HepG2 (cell line): ENCODE data around the gene CTF1. TPM values are rescaled to one million over a fixed set of nuclear protein-coding genes. Genes with fewer than 3 reads are reported as not detected.

ENCODE experiments used
- ARHGAP35 ChIP-seq: sonication (generic); formaldehyde crosslinking; IDR thresholded peaks from 2 replicates; pipeline ENCODE4 v1.9.0; 2022; ENCODE audit warnings: mild to moderate bottlenecking, inconsistent platforms, moderate library complexity, missing genetic modification reagents, borderline replicate concordance
- ASH2L ChIP-seq: fragments of 300-600, 200-600 bp; sonication (generic); IDR thresholded peaks from 2 replicates; pipeline ENCODE4 v1.7.0; 2017; ENCODE audit warnings: low read depth, mild to moderate bottlenecking, moderate library complexity, mixed read lengths, low read length; ENCODE audit not compliant: insufficient read length
- GPBP1L1 ChIP-seq: sonication (generic); formaldehyde crosslinking; IDR thresholded peaks from 2 replicates; pipeline ENCODE4 v1.5.0; 2020; ENCODE audit warnings: mild to moderate bottlenecking, missing genetic modification reagents
- HBP1 ChIP-seq: IDR thresholded peaks from 2 replicates; pipeline ENCODE4 v1.6.1; 2016; ENCODE audit warnings: low read depth, control low read depth
- HDAC1 ChIP-seq: sonication (generic); formaldehyde crosslinking; IDR thresholded peaks from 2 replicates; pipeline ENCODE4 v1.5.1; 2020; ENCODE audit warnings: mild to moderate bottlenecking, missing genetic modification reagents
- HMGA1 ChIP-seq: sonication (generic); formaldehyde crosslinking; conservative IDR thresholded peaks from 2 replicates; pipeline ENCODE4 v1.4.0; 2020; ENCODE audit warnings: missing genetic modification reagents
- HNF1A ChIP-seq, 2 experiments: sonication (generic) in 1 of 2; formaldehyde crosslinking in 1 of 2; IDR thresholded peaks; 2 replicates each; pipeline versions ENCODE4 v1.4.0 to v1.6.1; 2016 to 2020; ENCODE audit warnings: borderline replicate concordance in 1 of 2, low read depth in 1 of 2, mild to moderate bottlenecking in 1 of 2, missing genetic modification reagents in 1 of 2
- HNRNPLL ChIP-seq: fragments of 200-400 bp; formaldehyde crosslinking; IDR thresholded peaks from 2 replicates; pipeline ENCODE4 v1.6.1; 2017; ENCODE audit warnings: mild to moderate bottlenecking, low read depth, low read length; ENCODE audit not compliant: poor library complexity, severe bottlenecking
- IKZF5 ChIP-seq: IDR thresholded peaks from 2 replicates; pipeline ENCODE4 v1.6.1; 2018; ENCODE audit warnings: missing genetic modification reagents, mild to moderate bottlenecking, missing compliant biosample characterization
- MLX ChIP-seq: IDR thresholded peaks from 2 replicates; pipeline ENCODE4 v1.6.1; 2016
- POGZ ChIP-seq: sonication (generic); formaldehyde crosslinking; IDR thresholded peaks from 2 replicates; pipeline ENCODE4 v1.4.0; 2020; ENCODE audit warnings: mild to moderate bottlenecking, missing genetic modification reagents
- ZBTB25 ChIP-seq: IDR thresholded peaks from 2 replicates; pipeline ENCODE4 v1.6.1; 2018; ENCODE audit warnings: missing genetic modification reagents
- ZFAT ChIP-seq: sonication (generic); formaldehyde crosslinking; conservative IDR thresholded peaks from 2 replicates; pipeline ENCODE4 v1.8.1; 2023; ENCODE audit warnings: missing genetic modification reagents, inconsistent platforms
- ZNF282 ChIP-seq: fragments of 450-650 bp; IDR thresholded peaks from 2 replicates; pipeline ENCODE4 v1.6.1; 2018; ENCODE audit not compliant: partially characterized antibody
- ZNF44 ChIP-seq: sonication (generic); formaldehyde crosslinking; IDR thresholded peaks from 2 replicates; pipeline ENCODE4 v1.5.1; 2020; ENCODE audit warnings: mild to moderate bottlenecking, missing genetic modification reagents
- ZNF720 ChIP-seq: sonication (generic); formaldehyde crosslinking; IDR thresholded peaks from 2 replicates; pipeline ENCODE4 v1.4.0; 2020; ENCODE audit warnings: missing genetic modification reagents
- ZNF878 ChIP-seq: sonication (generic); formaldehyde crosslinking; IDR thresholded peaks from 2 replicates; pipeline ENCODE4 v1.8.1; 2023; ENCODE audit warnings: mild to moderate bottlenecking, missing genetic modification reagents, moderate library complexity
- ZSCAN29 ChIP-seq: sonication (generic); formaldehyde crosslinking; conservative IDR thresholded peaks from 2 replicates; pipeline ENCODE4 v1.4.0; 2020; ENCODE audit warnings: mild to moderate bottlenecking, missing genetic modification reagents
- ZSCAN31 ChIP-seq: sonication (generic); formaldehyde crosslinking; IDR thresholded peaks from 2 replicates; pipeline ENCODE4 v1.5.0; 2020; ENCODE audit warnings: low read depth, mild to moderate bottlenecking, missing genetic modification reagents
- polyA plus RNA-seq, 8 experiments: library from polyadenylated mRNA; depleted of rRNA in 3 of 8; stranded (reverse) in 7 of 8; unstranded in 1 of 8; fragments of >200 nt; fragmentation: Illumina TruSeq in 4 of 8; extraction: Trizol in 4 of 8; gene quantifications; 2 replicates each; pipeline versions ENCODE4 v1.2.1 to v1.2.3, GENCODE V29; 2011 to 2016; ENCODE audit warnings: low read depth in 4 of 8, missing spikeins in 1 of 8, mixed read lengths in 1 of 8; ENCODE audit not compliant: insufficient read depth in 1 of 8
- total RNA-seq, 5 experiments: library from RNA; depleted of rRNA; stranded (reverse); fragments of >200 nt; fragmentation: Illumina TruSeq; extraction: Trizol; gene quantifications; 2 replicates each; pipeline ENCODE4 v1.2.3, GENCODE V29; 2016; ENCODE audit warnings: low read depth in 1 of 5

The CTF1 gene
- total and polyA plus RNA-seq, 2 of the 13 experiments (the other 11 are each of a cell fraction or from before 2014, with no cell fraction given): 0.13 to 1.8 TPM

- TF ChIP-seq GPBP1L1 (CRISPR knock-in tag): no peak
- no peak for TF ChIP-seq HNRNPLL
- no peak for TF ChIP-seq MLX (CRISPR knock-in tag)
- TF ChIP-seq ZNF44 (CRISPR knock-in tag): no peak; the same call in 1 of the 2 replicates
- no peak for TF ChIP-seq POGZ (CRISPR knock-in tag)
- no peak for TF ChIP-seq ZNF878 (CRISPR knock-in tag)
- TF ChIP-seq ZNF720 (CRISPR knock-in tag): peak; percentile 63; the same call in 1 of the 2 replicates
- TF ChIP-seq ZSCAN31: peak; percentile 16; the same call in 1 of the 2 replicates
- peak; percentile 47; the same call in 1 of the 2 replicates for TF ChIP-seq HBP1 (CRISPR knock-in tag)
- no peak for TF ChIP-seq ZNF282
- TF ChIP-seq HMGA1 (CRISPR knock-in tag): no peak
- TF ChIP-seq ZBTB25 (CRISPR knock-in tag): no peak
- TF ChIP-seq ZSCAN29 (CRISPR knock-in tag): peak; percentile 20; the same call in 1 of the 2 replicates
- TF ChIP-seq ARHGAP35 (CRISPR knock-in tag): no peak
- TF ChIP-seq ASH2L: peak; percentile 91
- TF ChIP-seq HDAC1 (CRISPR knock-in tag): peak; percentile 28; the same call in 1 of the 2 replicates
- no peak; the same call in 1 of the 2 replicates for TF ChIP-seq HNF1A (IDR thresholded peaks at IDR 0.05; ENCODE audit: low read depth)
- TF ChIP-seq HNF1A (CRISPR knock-in tag; IDR thresholded peaks at IDR 0.05; ENCODE audit: borderline replicate concordance): no peak; the same call in 1 of the 2 replicates
- peak; percentile 38; the same call in 1 of the 2 replicates for TF ChIP-seq IKZF5
- TF ChIP-seq ZFAT: no peak
Observed at GRCh38 chr16:30922960-30923535, 26.6 kb downstream of the CTF1 start (continued).
